Measurements from ENCODE around the gene MEMO1.
"Not testable (repeated sequence)": the region's sequence is repeated elsewhere in the genome, so short reads cannot be mapped to it uniquely, and the experiment has no call there.

MEMO1 gene

GRCh38 chr2:32010670-32011484, at the start of gene MEMO1:
Gene MEMO1, minus strand, starts transcription at chr2:32011008. Its CDS starts 761 bp downstream, at chr2:32010247.
- TF ChIP-seq CTCF (conservative IDR thresholded peaks at IDR 0.05) (no peak), ZFX (IDR thresholded peaks at IDR 0.05) (no peak)
- H3K27ac ChIP-seq = peak within 1 kb of the TSS; percentile 91

GRCh38 chr2:32060266-32060665, 49.5 kb upstream of the MEMO1 start:
- no peak overlapping the region for H3K27ac ChIP-seq

GRCh38 chr2:32058130-32058529, 47.3 kb upstream of the MEMO1 start:
- H3K27ac ChIP-seq = no peak overlapping the region
- TF ChIP-seq CTCF (conservative IDR thresholded peaks at IDR 0.05) = no peak
- TF ChIP-seq ZFX (IDR thresholded peaks at IDR 0.05) = no peak

More at GRCh38 chr2:32060266-32060665, 49.5 kb upstream of the MEMO1 start:
- TF ChIP-seq CTCF (conservative IDR thresholded peaks at IDR 0.05) = no peak
- TF ChIP-seq ZFX (IDR thresholded peaks at IDR 0.05) = no peak

- not testable (repeated sequence) for H3K27ac ChIP-seq
These were observed 43.8 kb upstream of the MEMO1 start for GRCh38 chr2:32054583-32054982.

GRCh38 chr2:32051836-32052439, 41.1 kb upstream of the MEMO1 start:
- TF ChIP-seq CTCF (conservative IDR thresholded peaks at IDR 0.05) (no peak), ZFX (IDR thresholded peaks at IDR 0.05) (no peak)
- H3K27ac ChIP-seq = no peak overlapping the region

- TF ChIP-seq CTCF (conservative IDR thresholded peaks at IDR 0.05) (no peak), ZFX (IDR thresholded peaks at IDR 0.05) (no peak)
These were observed 32.8 kb upstream of the MEMO1 start for GRCh38 chr2:32043561-32043960.

GRCh38 chr2:32039447-32040219, 28.8 kb upstream of the MEMO1 start, which contains the start of gene DPY30:
Gene DPY30, minus strand, starts transcription at chr2:32039805. Its CDS starts 349 bp downstream, at chr2:32039456.
- H3K27ac ChIP-seq = peak within 1 kb of the TSS; percentile 66
- TF ChIP-seq ZFX (IDR thresholded peaks at IDR 0.05) (no peak), CTCF (conservative IDR thresholded peaks at IDR 0.05) (no peak)

More at GRCh38 chr2:32043561-32043960, 32.8 kb upstream of the MEMO1 start:
- no peak overlapping the region for H3K27ac ChIP-seq

GRCh38 chr2:32034198-32034887, 23.5 kb upstream of the MEMO1 start:
- not testable (repeated sequence) for H3K27ac ChIP-seq

GRCh38 chr2:32018789-32019482, 8.1 kb upstream of the MEMO1 start:
- H3K27ac ChIP-seq = not testable (repeated sequence)
